ENCODE results near the gene ITLN1. TPM values are rescaled to one million over a fixed set of nuclear protein-coding genes. Genes with fewer than 3 reads are reported as not detected.
"Not testable (repeated sequence)": the region's sequence is repeated elsewhere in the genome, so short reads cannot be mapped to it uniquely, and the experiment has no call there.

Gene ITLN1
- 100 to 1,000 TPM in 1 of 4 donors, 10 to 100 TPM in 1, 1 to 10 TPM in 1, not detected in 1; 9.5 to 256 (median 46.2) TPM for total RNA-seq

GRCh38 chr1:160885042-160885441 is at the start of gene ITLN1:
Gene ITLN1 (minus strand): TSS chr1:160885180. CDS start chr1:160884877, 303 bp downstream.
- 47 to 48% methylated on average over 3 to 5 of the region's 5 CpGs for WGBS, 2 donors (ENCODE audit: low coverage in 1 of 2)
- Histone ChIP-seq H3K9me3 (no peaks in the 10 kb centered on the region), H3K36me3 (no peaks in the 10 kb centered on the region), H3K27me3 (no peaks in the 10 kb centered on the region), H3K4me3 (no peak within 1 kb of the TSS), H3K4me1 (peaks cover 0 to 4% (median 0%) of the 10 kb centered on the region in 4 donors), H3K27ac (peak within 1 kb of the TSS in 1 of 4 donors; percentile 14)
- intact Hi-C loops (cut with DNase I; ENCODE audit: low total_unique reads) = no loop called here
- DNase-seq = no peak
- TF ChIP-seq CTCF (IDR thresholded peaks at IDR 0.05) (no peak), POLR2A (IDR thresholded peaks at IDR 0.05) (no peak), EP300 (IDR thresholded peaks at IDR 0.05; ENCODE audit: low read depth) (no peak)
- in situ Hi-C loops (cut with MboI; ENCODE audit: low pct_ligation_motif_present in 1 of 4, low pct_unique_long_range_greater_than_20kb in 1 of 4, low sequenced_read_pairs in 3 of 4) = no loop called here

DNA sequence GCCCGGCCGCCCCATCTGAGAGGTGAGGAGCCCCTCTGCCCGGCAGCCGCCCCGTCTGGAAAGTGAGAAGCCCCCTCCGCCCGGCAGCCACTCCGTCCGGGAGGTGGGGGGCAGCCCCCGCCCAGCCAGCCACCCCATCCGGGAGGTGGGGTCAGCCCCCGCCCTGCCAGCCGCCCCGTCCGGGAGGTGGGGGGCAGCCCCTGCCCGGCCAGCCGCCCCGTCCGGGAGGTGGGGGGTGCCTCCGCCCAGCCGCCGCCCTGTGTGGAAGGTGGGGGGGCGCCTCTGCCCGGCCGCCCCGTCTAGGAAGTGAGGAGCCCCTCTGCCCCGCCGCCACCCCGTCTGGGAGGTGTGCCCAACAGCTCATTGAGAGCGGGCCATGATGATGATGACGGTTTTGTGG is 48.3 kb upstream of the ITLN1 start:
- H3K27ac ChIP-seq; H3K4me1 ChIP-seq; intact Hi-C loops (cut with DNase I; ENCODE audit: low total_unique reads); DNase-seq; H3K9me3 ChIP-seq; H3K27me3 ChIP-seq; H3K4me3 ChIP-seq; H3K36me3 ChIP-seq; in situ Hi-C loops (cut with MboI; ENCODE audit: low pct_ligation_motif_present in 1 of 4, low pct_unique_long_range_greater_than_20kb in 1 of 4, low sequenced_read_pairs in 3 of 4): not testable (repeated sequence)
- 97 to 100% methylated on average over 1 to 29 of the region's 31 CpGs for WGBS, 2 donors (ENCODE audit: low coverage in 1 of 2)

- no peaks in the 10 kb centered on the region for H3K27me3 ChIP-seq
- in situ Hi-C loops (cut with MboI; ENCODE audit: low pct_ligation_motif_present in 1 of 4, low pct_unique_long_range_greater_than_20kb in 1 of 4, low sequenced_read_pairs in 3 of 4) (no loop called here), intact Hi-C loops (cut with DNase I; ENCODE audit: low total_unique reads) (no loop called here)
- H3K4me3 ChIP-seq = no peak overlapping the region
- H3K4me1 ChIP-seq = no peaks in the 10 kb centered on the region
- no peaks in the 10 kb centered on the region for H3K36me3 ChIP-seq
- H3K9me3 ChIP-seq = peaks cover 3 to 7% of the 10 kb centered on the region in 2 donors
- H3K27ac ChIP-seq = no peak overlapping the region
- TF ChIP-seq POLR2AphosphoS5 (IDR thresholded peaks at IDR 0.05) = no peak
- TF ChIP-seq CTCF (IDR thresholded peaks at IDR 0.05) = no peak
- no peak for TF ChIP-seq POLR2A (IDR thresholded peaks at IDR 0.05)
- no peak for TF ChIP-seq EP300 (IDR thresholded peaks at IDR 0.05; ENCODE audit: low read depth)
- 63 to 100% methylated on average over 2 to 5 of the region's 5 CpGs for WGBS, 2 donors (ENCODE audit: low coverage in 1 of 2)
- DNase-seq = no peak
Measured at GRCh38 chr1:160925652-160926244, 40.8 kb upstream of the ITLN1 start.

GRCh38 chr1:160924791-160925651 is 40.0 kb upstream of the ITLN1 start:
- Histone ChIP-seq H3K9me3 (peaks cover 3 to 7% of the 10 kb centered on the region in 2 donors), H3K36me3 (no peaks in the 10 kb centered on the region), H3K4me3 (no peak overlapping the region), H3K4me1 (no peaks in the 10 kb centered on the region), H3K27ac (no peak overlapping the region), H3K27me3 (no peaks in the 10 kb centered on the region)
- intact Hi-C loops (cut with DNase I; ENCODE audit: low total_unique reads) = no loop called here
- no peak for TF ChIP-seq POLR2AphosphoS5 (IDR thresholded peaks at IDR 0.05)
- TF ChIP-seq EP300 (IDR thresholded peaks at IDR 0.05; ENCODE audit: low read depth) = no peak
- WGBS, 2 donors (ENCODE audit: low coverage in 1 of 2) = 76 to 85% methylated on average over 2 to 7 of the region's 7 CpGs
- no peak for DNase-seq
- in situ Hi-C loops (cut with MboI; ENCODE audit: low pct_ligation_motif_present in 1 of 4, low pct_unique_long_range_greater_than_20kb in 1 of 4, low sequenced_read_pairs in 3 of 4) = no loop called here

- TF ChIP-seq EP300 (IDR thresholded peaks at IDR 0.05; ENCODE audit: low read depth) (no peak), POLR2AphosphoS5 (IDR thresholded peaks at IDR 0.05) (no peak), POLR2A (IDR thresholded peaks at IDR 0.05) (no peak), CTCF (IDR thresholded peaks at IDR 0.05) (no peak)
- 85 to 100% methylated on average over 2 of the region's 2 CpGs for WGBS, 2 donors (ENCODE audit: low coverage in 1 of 2)
- Histone ChIP-seq H3K9me3 (no peaks in the 10 kb centered on the region), H3K27ac (no peak overlapping the region), H3K4me1 (no peaks in the 10 kb centered on the region), H3K27me3 (peaks cover 10% of the 10 kb centered on the region), H3K36me3 (no peaks in the 10 kb centered on the region), H3K4me3 (no peak overlapping the region)
- DNase-seq = no peak
- in situ Hi-C loops (cut with MboI; ENCODE audit: low pct_ligation_motif_present in 1 of 4, low pct_unique_long_range_greater_than_20kb in 1 of 4, low sequenced_read_pairs in 3 of 4) = no loop called here
- intact Hi-C loops (cut with DNase I; ENCODE audit: low total_unique reads) = no loop called here
Measured at GRCh38 chr1:160916666-160917065, 31.7 kb upstream of the ITLN1 start.

DNA sequence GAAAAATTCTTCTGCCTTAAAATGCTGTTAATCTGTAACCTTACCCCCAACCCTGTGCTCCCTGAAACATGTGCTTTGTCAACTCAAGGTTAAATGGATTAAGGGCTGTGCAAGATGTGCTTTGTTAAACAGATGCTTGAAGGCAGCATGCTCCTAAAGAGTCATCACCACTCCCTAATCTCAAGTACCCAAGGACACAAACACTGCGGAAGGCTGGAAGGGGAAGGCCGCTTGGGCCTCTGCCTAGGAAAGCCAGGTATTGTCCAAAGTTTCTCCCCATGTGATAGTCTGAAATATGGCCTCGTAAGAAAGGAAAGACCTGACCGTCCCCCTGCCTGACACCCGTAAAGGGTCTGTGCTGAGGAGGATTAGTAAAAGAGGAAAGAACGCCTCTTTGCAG is 28.2 kb upstream of the ITLN1 start:
- H3K4me1 ChIP-seq; intact Hi-C loops (cut with DNase I; ENCODE audit: low total_unique reads); in situ Hi-C loops (cut with MboI; ENCODE audit: low pct_ligation_motif_present in 1 of 4, low pct_unique_long_range_greater_than_20kb in 1 of 4, low sequenced_read_pairs in 3 of 4); H3K27me3 ChIP-seq; H3K36me3 ChIP-seq; H3K4me3 ChIP-seq; H3K9me3 ChIP-seq; H3K27ac ChIP-seq; DNase-seq: not testable (repeated sequence)
- WGBS, 2 donors (ENCODE audit: low coverage in 1 of 2) = 77 to 90% methylated on average over 3 to 6 of the region's 6 CpGs

Measured in transverse colon (tissue), 4 donors.